Endodermal cell (in vitro differentiated cells): ENCODE measurements around the gene GJC1. TPM values are rescaled to one million over a fixed set of nuclear protein-coding genes. Genes with fewer than 3 reads are reported as not detected.

Experiments used
- DNase-seq: peaks from one replicate; pipeline ENCODE4 v3.0.0-alpha.2; 2017
- H3K27ac ChIP-seq: 2 replicates; pipeline ENCODE4 v1.5.1; 2013; ENCODE audit warnings: mild to moderate bottlenecking, low read depth, low read length, moderate library complexity
- H3K27me3 ChIP-seq: 2 replicates; pipeline ENCODE4 v1.6.1; 2013; ENCODE audit warnings: mild to moderate bottlenecking, low read length, moderate library complexity; ENCODE audit not compliant: insufficient read depth, control insufficient read depth, poor library complexity, severe bottlenecking
- H3K36me3 ChIP-seq: 2 replicates; pipeline ENCODE4 v1.7.0; 2013; ENCODE audit warnings: mild to moderate bottlenecking, low read length, moderate library complexity; ENCODE audit not compliant: control insufficient read depth, insufficient read depth
- H3K4me1 ChIP-seq: one replicate; pipeline ENCODE4 v1.7.0; 2013; ENCODE audit warnings: low read length; ENCODE audit not compliant: control insufficient read depth, insufficient read depth
- H3K4me3 ChIP-seq: 2 replicates; pipeline ENCODE4 v1.5.1; 2013; ENCODE audit warnings: mild to moderate bottlenecking, low read length, moderate library complexity
- H3K9ac ChIP-seq: 2 replicates; pipeline ENCODE4 v1.6.1; 2013; ENCODE audit warnings: mild to moderate bottlenecking, low read length, moderate library complexity; ENCODE audit not compliant: poor library complexity, severe bottlenecking; ENCODE audit errors: extremely low read depth
- H3K9me3 ChIP-seq: 2 replicates; pipeline ENCODE4 v1.6.1; 2013; ENCODE audit warnings: mild to moderate bottlenecking, low read length, moderate library complexity; ENCODE audit not compliant: control insufficient read depth
- H3K27ac Mint-ChIP-seq: 2 replicates; pipeline ENCODE4 v1.8.0; 2020; ENCODE audit warnings: mixed read lengths
- H3K27me3 Mint-ChIP-seq: 2 replicates; pipeline ENCODE4 v1.8.0; 2021; ENCODE audit warnings: mild to moderate bottlenecking, mixed read lengths; ENCODE audit not compliant: insufficient read depth
- H3K36me3 Mint-ChIP-seq: 2 replicates; pipeline ENCODE4 v1.8.0; 2020; ENCODE audit warnings: low read depth, mixed read lengths
- H3K4me1 Mint-ChIP-seq: 2 replicates; pipeline ENCODE4 v1.8.0; 2020; ENCODE audit warnings: mixed read lengths
- H3K4me3 Mint-ChIP-seq: 2 replicates; pipeline ENCODE4 v1.8.0; 2020; ENCODE audit warnings: mild to moderate bottlenecking, moderate library complexity, mixed read lengths
- H3K9me3 Mint-ChIP-seq: 2 replicates; pipeline ENCODE4 v1.8.0; 2020; ENCODE audit warnings: mild to moderate bottlenecking, mixed read lengths
- CTCF ChIP-seq: fragments of 200-600 bp; sonication (generic); conservative IDR thresholded peaks from 2 replicates; pipeline ENCODE4 v1.5.0; 2021; ENCODE audit warnings: antibody characterized with exemption, mild to moderate bottlenecking
- WGBS, 2 experiments: methylation state at CpG; one replicate each; pipeline versions ENCODE4 v1.1.5 to v1.1.7; 2013; ENCODE audit warnings: missing lambda C conversion rate in 2 of 2, mixed read lengths in 1 of 2; ENCODE audit not compliant: insufficient coverage in 1 of 2, insufficient read length in 1 of 2; 5-methylcytosine and 5-hydroxymethylcytosine counted together
- total RNA-seq, 2 donors: library from RNA; stranded (reverse); fragmentation: NEBNext Ultra II Directional in 1 of 2; extraction: Animal tissue kit (Norgen Biotek cat#: 25700) in 1 of 2; gene quantifications; 2 replicates in 1 of 2; 3 replicates in 1 of 2; pipeline ENCODE4 v1.2.1, GENCODE V29; 2021

The GJC1 gene
- total RNA-seq, 2 donors from 2014 or later = 81.9 to 108 TPM

- TF ChIP-seq CTCF = no peak
- no peak overlapping the region for H3K4me3 Mint-ChIP-seq
- peak overlapping the region; percentile 30 for H3K27ac Mint-ChIP-seq
Measured at GRCh38 chr17:44765965-44766364, 64.1 kb downstream of the GJC1 start.

GRCh38 chr17:44763170-44763569 is 66.9 kb downstream of the GJC1 start:
- 89 to 93% methylated on average over 5 of the region's 5 CpGs for WGBS, 2 experiments

More at GRCh38 chr17:44765965-44766364, 64.1 kb downstream of the GJC1 start:
- Histone ChIP-seq H3K9me3 (no peaks in the 10 kb centered on the region), H3K4me3 (no peak overlapping the region), H3K36me3 (no peaks in the 10 kb centered on the region), H3K9ac (no peak overlapping the region), H3K27me3 (peaks cover 6% of the 10 kb centered on the region), H3K4me1 (peaks cover 18% of the 10 kb centered on the region), H3K27ac (no peak overlapping the region)
- no peaks in the 10 kb centered on the region for H3K36me3 Mint-ChIP-seq
- peaks cover 35% of the 10 kb centered on the region for H3K27me3 Mint-ChIP-seq
- WGBS, 2 experiments = 80 to 83% methylated on average over 7 to 11 of the region's 11 CpGs
- H3K9me3 Mint-ChIP-seq = no peaks in the 10 kb centered on the region
- DNase-seq = no peak
- peaks cover 13% of the 10 kb centered on the region for H3K4me1 Mint-ChIP-seq

GRCh38 chr17:44761932-44762810 is 67.9 kb downstream of the GJC1 start:
- Mint-ChIP-seq H3K27ac (no peak overlapping the region), H3K9me3 (no peaks in the 10 kb centered on the region), H3K4me3 (no peak overlapping the region), H3K4me1 (peaks cover 3% of the 10 kb centered on the region), H3K36me3 (no peaks in the 10 kb centered on the region), H3K27me3 (peaks cover 58% of the 10 kb centered on the region)
- no peaks in the 10 kb centered on the region for H3K36me3 ChIP-seq
- 85 to 87% methylated on average over 16 to 17 of the region's 17 CpGs for WGBS, 2 experiments
- no peak overlapping the region for H3K4me3 ChIP-seq
- H3K9ac ChIP-seq = no peak overlapping the region
- peaks cover 9% of the 10 kb centered on the region for H3K4me1 ChIP-seq
- TF ChIP-seq CTCF = peak; percentile 29
- DNase-seq = no peak
- H3K27me3 ChIP-seq = peaks cover 34% of the 10 kb centered on the region
- no peak overlapping the region for H3K27ac ChIP-seq
- H3K9me3 ChIP-seq = no peaks in the 10 kb centered on the region

More at GRCh38 chr17:44763170-44763569, 66.9 kb downstream of the GJC1 start:
- Histone ChIP-seq H3K27ac (no peak overlapping the region), H3K4me3 (no peak overlapping the region), H3K36me3 (no peaks in the 10 kb centered on the region), H3K9ac (no peak overlapping the region), H3K27me3 (peaks cover 24% of the 10 kb centered on the region), H3K4me1 (peaks cover 19% of the 10 kb centered on the region), H3K9me3 (no peaks in the 10 kb centered on the region)
- DNase-seq = no peak
- Mint-ChIP-seq H3K4me3 (no peak overlapping the region), H3K27ac (no peak overlapping the region), H3K9me3 (no peaks in the 10 kb centered on the region), H3K4me1 (peaks cover 10% of the 10 kb centered on the region), H3K36me3 (no peaks in the 10 kb centered on the region), H3K27me3 (peaks cover 50% of the 10 kb centered on the region)
- TF ChIP-seq CTCF = no peak
